ENCODE results near the gene C9.

C9 gene

GRCh38 chr5:39256477-39257235, 107.6 kb downstream of the C9 start:
- no peak for TF ChIP-seq CTCF (IDR thresholded peaks at IDR 0.05; ENCODE audit: insufficient read depth, low read length, poor library complexity, severe bottlenecking)
- peak; percentile 37 for DNase-seq (ENCODE audit: extremely low read depth, insufficient read length)
- Histone ChIP-seq H3K27me3 (replicated peaks; ENCODE audit: control insufficient read depth, insufficient read depth, low read length) (no peaks in the 10 kb centered on the region), H3K36me3 (ENCODE audit: control insufficient read depth, insufficient read depth, low read length) (no peaks in the 10 kb centered on the region), H3K4me3 (replicated peaks; ENCODE audit: low read depth, low read length) (no peak overlapping the region)

GRCh38 chr5:39255406-39255805, 108.9 kb downstream of the C9 start:
- no peaks in the 10 kb centered on the region for H3K36me3 ChIP-seq (ENCODE audit: control insufficient read depth, insufficient read depth, low read length)
- no peak overlapping the region for H3K4me3 ChIP-seq (replicated peaks; ENCODE audit: low read depth, low read length)
- no peaks in the 10 kb centered on the region for H3K27me3 ChIP-seq (replicated peaks; ENCODE audit: control insufficient read depth, insufficient read depth, low read length)
- DNase-seq (ENCODE audit: extremely low read depth, insufficient read length), result no peak
- TF ChIP-seq CTCF (IDR thresholded peaks at IDR 0.05; ENCODE audit: insufficient read depth, low read length, poor library complexity, severe bottlenecking), result no peak

GRCh38 chr5:39254671-39255070, 109.6 kb downstream of the C9 start:
- H3K27me3 ChIP-seq (replicated peaks; ENCODE audit: control insufficient read depth, insufficient read depth, low read length), result no peaks in the 10 kb centered on the region
- no peaks in the 10 kb centered on the region for H3K36me3 ChIP-seq (ENCODE audit: control insufficient read depth, insufficient read depth, low read length)
- DNase-seq (ENCODE audit: extremely low read depth, insufficient read length), result no peak
- H3K4me3 ChIP-seq (replicated peaks; ENCODE audit: low read depth, low read length), result no peak overlapping the region
- TF ChIP-seq CTCF (IDR thresholded peaks at IDR 0.05; ENCODE audit: insufficient read depth, low read length, poor library complexity, severe bottlenecking), result no peak

DNA sequence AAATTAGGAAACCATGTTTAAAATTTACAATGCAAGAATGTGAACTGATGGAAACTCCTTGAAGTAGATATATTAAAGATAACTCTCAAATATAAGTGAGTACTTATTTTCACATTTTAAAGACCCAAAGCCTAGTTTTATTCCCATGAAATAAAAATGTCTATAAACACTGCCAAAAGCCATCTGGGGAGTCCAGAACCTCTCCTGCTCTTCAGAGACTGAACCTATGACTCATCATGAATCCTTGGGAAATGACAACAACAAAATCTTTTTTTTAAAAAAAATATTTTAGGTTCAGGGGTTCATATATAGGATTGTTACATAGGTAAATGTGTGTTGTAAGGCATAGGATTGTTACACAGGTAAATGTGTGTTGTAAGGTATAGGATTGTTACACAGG, 111.1 kb downstream of the C9 start:
- H3K27me3 ChIP-seq (replicated peaks; ENCODE audit: control insufficient read depth, insufficient read depth, low read length), result no peaks in the 10 kb centered on the region
- no peaks in the 10 kb centered on the region for H3K36me3 ChIP-seq (ENCODE audit: control insufficient read depth, insufficient read depth, low read length)
- no peak for DNase-seq (ENCODE audit: extremely low read depth, insufficient read length)
- TF ChIP-seq CTCF (IDR thresholded peaks at IDR 0.05; ENCODE audit: insufficient read depth, low read length, poor library complexity, severe bottlenecking), result no peak
- no peak overlapping the region for H3K4me3 ChIP-seq (replicated peaks; ENCODE audit: low read depth, low read length)

DNA sequence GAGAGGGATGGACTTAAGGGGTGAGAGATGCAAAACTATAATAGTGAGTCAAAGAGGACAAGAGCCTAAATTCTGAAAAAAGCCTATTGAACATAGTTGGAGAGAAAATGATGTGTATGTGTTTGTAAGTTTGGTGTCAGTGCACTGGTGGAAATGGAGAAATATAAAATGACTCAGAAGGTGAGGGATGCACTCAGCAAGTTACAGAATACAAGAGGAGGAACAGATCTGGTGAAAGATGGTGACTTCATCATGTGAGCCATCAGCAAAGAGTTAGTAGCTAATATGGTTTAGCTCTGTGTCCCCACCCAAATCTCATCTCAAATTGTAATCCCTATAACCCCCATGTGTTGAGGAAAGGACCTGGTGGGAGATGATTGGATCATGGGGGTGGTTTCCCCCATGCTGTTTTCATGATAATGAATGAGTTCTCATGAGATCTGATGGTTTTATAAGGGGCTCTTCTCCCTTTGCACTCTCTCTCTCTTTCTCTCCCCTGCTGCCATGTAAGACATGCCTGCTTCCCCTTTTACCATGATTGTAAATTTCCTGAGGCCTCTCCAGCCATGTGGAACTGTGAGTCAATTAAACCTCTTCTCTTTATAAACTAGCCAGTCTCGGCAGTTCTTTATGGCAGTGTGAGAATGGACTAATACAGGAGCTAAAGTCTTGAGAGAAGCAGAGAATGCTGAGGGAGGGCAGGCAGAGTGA, 114.6 kb downstream of the C9 start:
- no peak overlapping the region for H3K4me3 ChIP-seq (replicated peaks; ENCODE audit: low read depth, low read length)
- DNase-seq (ENCODE audit: extremely low read depth, insufficient read length), result no peak
- no peaks in the 10 kb centered on the region for H3K36me3 ChIP-seq (ENCODE audit: control insufficient read depth, insufficient read depth, low read length)
- TF ChIP-seq CTCF (IDR thresholded peaks at IDR 0.05; ENCODE audit: insufficient read depth, low read length, poor library complexity, severe bottlenecking), result no peak
- no peaks in the 10 kb centered on the region for H3K27me3 ChIP-seq (replicated peaks; ENCODE audit: control insufficient read depth, insufficient read depth, low read length)

All from GM06990 (cell line).